ENCODE results near the gene PIGR. TPM values are rescaled to one million over a fixed set of nuclear protein-coding genes. Genes with fewer than 3 reads are reported as not detected.

PIGR gene
- total RNA-seq, 2 experiments from 2014 or later, result not detected

GRCh38 chr1:206971029-206971655 is 24.9 kb upstream of the PIGR start:
- no peaks in the 10 kb centered on the region for H3K9me3 Mint-ChIP-seq
- H3K36me3 Mint-ChIP-seq (ENCODE audit: low read depth), result no peaks in the 10 kb centered on the region
- POLR2A ChIA-PET, result no interaction called here
- no peak for DNase-seq
- H3K27me3 Mint-ChIP-seq, result peaks cover 33% of the 10 kb centered on the region
- no peak overlapping the region for H3K27ac Mint-ChIP-seq
- peaks cover 23% of the 10 kb centered on the region for H3K4me1 Mint-ChIP-seq
- CTCF ChIA-PET, result interaction anchor here (0.9 to 1.7 kb wide), 7 partner anchors 10 to 308 kb away, joined by 3 to 5 read pairs (median 4); no protein-coding TSS in a partner anchor
- H3K4me3 Mint-ChIP-seq, result no peak overlapping the region

GRCh38 chr1:206970446-206970845 is 24.2 kb upstream of the PIGR start, which contains the start of gene FCAMR:
Gene FCAMR, minus strand, starts transcription at chr1:206970460. Its CDS starts 335 bp downstream, at chr1:206970125.
- Mint-ChIP-seq H3K27ac (no peak within 1 kb of the TSS), H3K27me3 (peaks cover 33% of the 10 kb centered on the region), H3K4me3 (no peak within 1 kb of the TSS)

GRCh38 chr1:206969090-206969489 is 22.8 kb upstream of the PIGR start:
- H3K4me1 Mint-ChIP-seq, result peaks cover 27% of the 10 kb centered on the region
- H3K27me3 Mint-ChIP-seq, result peaks cover 33% of the 10 kb centered on the region
- ChIA-PET CTCF (interaction anchor here (1.0 kb wide), 1 partner anchor 11 kb away, joined by 3 read pairs; no protein-coding TSS in a partner anchor), POLR2A (interaction anchor here (1.2 kb wide), 1 partner anchor 11 kb away, joined by 3 read pairs; no protein-coding TSS in a partner anchor)
- H3K9me3 Mint-ChIP-seq, result no peaks in the 10 kb centered on the region
- no peak overlapping the region for H3K27ac Mint-ChIP-seq
- no peak overlapping the region for H3K4me3 Mint-ChIP-seq
- DNase-seq, result no peak
- no peaks in the 10 kb centered on the region for H3K36me3 Mint-ChIP-seq (ENCODE audit: low read depth)

More at GRCh38 chr1:206970446-206970845, 24.2 kb upstream of the PIGR start, which contains the start of gene FCAMR:
- CTCF ChIA-PET, result interaction anchor here (0.9 to 1.7 kb wide), 3 partner anchors 11 to 59 kb away, joined by 3 to 6 read pairs (median 5); no protein-coding TSS in a partner anchor
- Mint-ChIP-seq H3K36me3 (ENCODE audit: low read depth) (no peaks in the 10 kb centered on the region), H3K9me3 (no peaks in the 10 kb centered on the region), H3K4me1 (peaks cover 26% of the 10 kb centered on the region)
- DNase-seq, result no peak
- POLR2A ChIA-PET, result interaction anchor here (1.2 kb wide), 1 partner anchor 12 kb away, joined by 3 read pairs; no protein-coding TSS in a partner anchor

GRCh38 chr1:206967096-206967849 is 21.0 kb upstream of the PIGR start:
- no peak overlapping the region for H3K4me3 Mint-ChIP-seq
- H3K9me3 Mint-ChIP-seq, result no peaks in the 10 kb centered on the region
- H3K36me3 Mint-ChIP-seq (ENCODE audit: low read depth), result no peaks in the 10 kb centered on the region
- POLR2A ChIA-PET, result interaction anchor here (1.2 kb wide), 1 partner anchor 14 kb away, joined by 3 read pairs; no protein-coding TSS in a partner anchor
- CTCF ChIA-PET, result interaction anchor here (0.7 to 1.1 kb wide), 2 partner anchors 38 to 241 kb away, joined by 3 read pairs; no protein-coding TSS in a partner anchor
- peak overlapping the region; percentile 56 for H3K27ac Mint-ChIP-seq
- H3K27me3 Mint-ChIP-seq, result peaks cover 25% of the 10 kb centered on the region
- H3K4me1 Mint-ChIP-seq, result peaks cover 36% of the 10 kb centered on the region
- no peak for DNase-seq

- no peak overlapping the region for H3K4me3 Mint-ChIP-seq
- peaks cover 44% of the 10 kb centered on the region for H3K4me1 Mint-ChIP-seq
- H3K27ac Mint-ChIP-seq, result no peak overlapping the region
- H3K27me3 Mint-ChIP-seq, result peaks cover 15% of the 10 kb centered on the region
- CTCF ChIA-PET, result interaction anchor here (1.1 to 1.3 kb wide), 3 partner anchors 8 to 30 kb away, joined by 3 to 4 read pairs (median 3); no protein-coding TSS in a partner anchor
- H3K9me3 Mint-ChIP-seq, result no peaks in the 10 kb centered on the region
- POLR2A ChIA-PET, result interaction anchor here (0.7 kb wide), 1 partner anchor 11 kb away, joined by 3 read pairs; no protein-coding TSS in a partner anchor
- no peak for DNase-seq
- H3K36me3 Mint-ChIP-seq (ENCODE audit: low read depth), result no peaks in the 10 kb centered on the region
Measured at GRCh38 chr1:206965781-206966180, 19.5 kb upstream of the PIGR start.

GRCh38 chr1:206963740-206964139 is 17.5 kb upstream of the PIGR start:
- H3K27ac Mint-ChIP-seq, result no peak overlapping the region
- no peaks in the 10 kb centered on the region for H3K9me3 Mint-ChIP-seq
- no peaks in the 10 kb centered on the region for H3K36me3 Mint-ChIP-seq (ENCODE audit: low read depth)
- DNase-seq, result no peak
- H3K27me3 Mint-ChIP-seq, result no peaks in the 10 kb centered on the region
- peaks cover 42% of the 10 kb centered on the region for H3K4me1 Mint-ChIP-seq
- H3K4me3 Mint-ChIP-seq, result no peak overlapping the region
- ChIA-PET CTCF (interaction anchor here (1.6 kb wide), 1 partner anchor 10 kb away, joined by 5 read pairs; no protein-coding TSS in a partner anchor), POLR2A (no interaction called here)

GRCh38 chr1:206963119-206963712 is 16.9 kb upstream of the PIGR start:
- H3K9me3 Mint-ChIP-seq, result no peaks in the 10 kb centered on the region
- no peak overlapping the region for H3K27ac Mint-ChIP-seq
- H3K27me3 Mint-ChIP-seq, result no peaks in the 10 kb centered on the region
- ChIA-PET POLR2A (interaction anchor here (1.2 kb wide), 1 partner anchor 359 kb away, joined by 4 read pairs; the partner anchor contains the start of gene CD55), CTCF (interaction anchor here (1.6 to 2.1 kb wide), 4 partner anchors 9 to 51 kb away, joined by 4 to 6 read pairs (median 5); no protein-coding TSS in a partner anchor)
- no peaks in the 10 kb centered on the region for H3K36me3 Mint-ChIP-seq (ENCODE audit: low read depth)
- DNase-seq, result no peak
- peaks cover 38% of the 10 kb centered on the region for H3K4me1 Mint-ChIP-seq
- no peak overlapping the region for H3K4me3 Mint-ChIP-seq

GRCh38 chr1:206962272-206962671 is 16.0 kb upstream of the PIGR start:
- Mint-ChIP-seq H3K36me3 (ENCODE audit: low read depth) (no peaks in the 10 kb centered on the region), H3K27me3 (no peaks in the 10 kb centered on the region), H3K4me3 (no peak overlapping the region), H3K27ac (peak overlapping the region; percentile 17), H3K4me1 (peaks cover 29% of the 10 kb centered on the region), H3K9me3 (no peaks in the 10 kb centered on the region)
- peak; percentile 23 for DNase-seq
- ChIA-PET POLR2A (interaction anchor here (1.2 kb wide), 1 partner anchor 359 kb away, joined by 4 read pairs; the partner anchor contains the start of gene CD55), CTCF (interaction anchor here (1.0 to 2.1 kb wide), 6 partner anchors 8 to 247 kb away, joined by 3 to 6 read pairs (median 5); no protein-coding TSS in a partner anchor)

GRCh38 chr1:206961668-206962067 is 15.4 kb upstream of the PIGR start:
- Mint-ChIP-seq H3K9me3 (no peaks in the 10 kb centered on the region), H3K36me3 (ENCODE audit: low read depth) (no peaks in the 10 kb centered on the region), H3K27ac (no peak overlapping the region), H3K4me1 (peaks cover 23% of the 10 kb centered on the region), H3K27me3 (no peaks in the 10 kb centered on the region), H3K4me3 (no peak overlapping the region)
- no peak for DNase-seq
- CTCF ChIA-PET, result interaction anchor here (1.0 to 2.1 kb wide), 5 partner anchors 21 to 246 kb away, joined by 3 to 6 read pairs (median 5); no protein-coding TSS in a partner anchor
- POLR2A ChIA-PET, result no interaction called here

- Mint-ChIP-seq H3K36me3 (ENCODE audit: low read depth) (no peaks in the 10 kb centered on the region), H3K4me1 (peaks cover 20% of the 10 kb centered on the region), H3K27ac (no peak overlapping the region), H3K27me3 (no peaks in the 10 kb centered on the region), H3K4me3 (no peak overlapping the region), H3K9me3 (no peaks in the 10 kb centered on the region)
- ChIA-PET POLR2A (no interaction called here), CTCF (no interaction called here)
- no peak for DNase-seq
Measured at GRCh38 chr1:206960676-206961386, 14.6 kb upstream of the PIGR start.

GRCh38 chr1:206958144-206958543 is 11.9 kb upstream of the PIGR start:
- Mint-ChIP-seq H3K27me3 (no peaks in the 10 kb centered on the region), H3K27ac (no peak overlapping the region), H3K4me1 (peaks cover 30% of the 10 kb centered on the region), H3K36me3 (ENCODE audit: low read depth) (no peaks in the 10 kb centered on the region), H3K4me3 (no peak overlapping the region), H3K9me3 (no peaks in the 10 kb centered on the region)
- ChIA-PET POLR2A (interaction anchor here (1.0 kb wide), 1 partner anchor 11 kb away, joined by 3 read pairs; no protein-coding TSS in a partner anchor), CTCF (interaction anchor here (0.7 to 1.0 kb wide), 2 partner anchors 23 to 24 kb away, joined by 3 read pairs; no protein-coding TSS in a partner anchor)
- no peak for DNase-seq

GRCh38 chr1:206957639-206958038 is 11.4 kb upstream of the PIGR start:
- Mint-ChIP-seq H3K36me3 (ENCODE audit: low read depth) (no peaks in the 10 kb centered on the region), H3K4me1 (peaks cover 26% of the 10 kb centered on the region), H3K4me3 (no peak overlapping the region), H3K9me3 (no peaks in the 10 kb centered on the region), H3K27ac (no peak overlapping the region), H3K27me3 (no peaks in the 10 kb centered on the region)
- CTCF ChIA-PET, result interaction anchor here (1.0 kb wide), 1 partner anchor 22 kb away, joined by 3 read pairs; no protein-coding TSS in a partner anchor
- no peak for DNase-seq
- POLR2A ChIA-PET, result no interaction called here
